Kidney tubule cell (primary cell): ENCODE measurements around the gene CAPG.

ENCODE experiments used
- DNase-seq: peaks from one replicate; pipeline ENCODE4 v3.0.0-alpha.2; 2018; ENCODE audit warnings: low spot score

The CAPG gene

DNA sequence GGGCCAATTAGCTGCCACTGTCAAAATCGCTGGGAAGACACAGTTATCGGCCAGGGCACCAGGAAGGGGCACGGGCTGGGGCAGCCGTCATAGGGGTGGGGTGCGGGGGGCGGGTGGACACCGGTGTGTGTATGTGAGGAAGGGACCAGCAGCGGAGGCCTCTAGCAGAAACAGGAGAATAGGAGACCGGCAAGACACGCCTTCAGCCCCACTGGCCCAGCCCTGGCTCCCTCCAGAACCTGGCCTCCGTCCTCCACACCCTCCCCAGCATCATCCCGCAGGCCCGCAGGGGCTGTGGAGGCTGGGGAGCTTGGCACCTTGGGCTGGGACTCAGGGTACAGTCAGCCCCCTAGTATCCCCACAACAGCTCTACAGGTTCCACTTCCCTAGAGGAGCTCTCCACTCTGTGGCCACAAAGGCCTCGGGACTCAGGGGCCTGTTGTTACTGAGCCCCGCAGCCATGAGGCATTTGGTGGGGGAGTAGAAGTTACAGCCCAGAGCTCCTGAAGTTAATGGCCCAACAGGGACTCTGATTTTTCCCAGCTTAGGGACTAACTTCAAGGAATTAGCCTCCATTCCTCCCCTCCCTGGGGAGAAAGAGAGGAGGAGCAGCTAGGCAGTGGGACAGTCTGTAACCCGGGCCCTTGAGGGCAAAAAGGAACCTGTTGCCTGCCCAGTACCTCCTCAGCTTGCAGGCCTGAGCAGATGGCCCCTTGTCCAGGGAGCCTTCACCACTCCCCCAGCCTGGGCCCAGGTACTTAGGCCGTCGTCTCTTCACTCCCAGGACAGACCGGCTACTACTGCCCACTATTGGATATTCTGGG, 28.2 kb upstream of the CAPG start:
- no peak for DNase-seq

DNA sequence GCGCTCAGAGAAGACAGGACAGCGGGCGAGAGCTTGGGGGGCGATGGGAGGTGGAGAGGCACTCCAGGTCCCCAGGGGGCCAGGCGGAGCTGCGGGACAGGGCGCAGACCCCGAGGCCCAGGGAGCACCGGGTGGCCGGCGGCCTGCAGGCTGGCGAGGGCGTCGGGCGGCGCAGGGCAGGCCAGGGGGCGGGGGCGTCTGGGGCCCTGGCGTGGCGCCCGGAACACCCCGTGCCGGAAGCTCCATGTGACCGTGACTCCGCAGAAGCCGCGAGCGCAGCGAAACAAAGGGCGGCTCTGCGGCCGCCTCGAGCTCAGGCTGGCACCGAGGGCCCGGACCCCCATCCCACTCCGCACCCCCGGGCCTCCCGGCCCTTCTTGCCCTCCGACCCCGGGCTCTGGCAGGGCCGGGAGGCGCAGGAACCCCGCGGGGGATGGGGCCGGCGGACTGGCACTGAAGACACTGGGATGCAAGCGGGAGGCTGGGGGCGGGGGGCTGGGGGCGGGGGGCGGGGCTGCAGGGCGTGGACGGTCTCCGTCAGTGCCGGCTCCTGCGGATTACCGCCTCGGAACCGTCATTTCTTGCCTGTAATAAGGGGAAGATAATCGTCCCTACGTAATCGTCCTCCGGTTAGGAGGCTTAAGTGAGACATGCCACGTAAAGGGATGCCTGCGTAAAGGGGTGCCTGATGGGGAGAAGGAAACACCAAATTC, 27.5 kb upstream of the CAPG start:
- peak; percentile 80 for DNase-seq

DNA sequence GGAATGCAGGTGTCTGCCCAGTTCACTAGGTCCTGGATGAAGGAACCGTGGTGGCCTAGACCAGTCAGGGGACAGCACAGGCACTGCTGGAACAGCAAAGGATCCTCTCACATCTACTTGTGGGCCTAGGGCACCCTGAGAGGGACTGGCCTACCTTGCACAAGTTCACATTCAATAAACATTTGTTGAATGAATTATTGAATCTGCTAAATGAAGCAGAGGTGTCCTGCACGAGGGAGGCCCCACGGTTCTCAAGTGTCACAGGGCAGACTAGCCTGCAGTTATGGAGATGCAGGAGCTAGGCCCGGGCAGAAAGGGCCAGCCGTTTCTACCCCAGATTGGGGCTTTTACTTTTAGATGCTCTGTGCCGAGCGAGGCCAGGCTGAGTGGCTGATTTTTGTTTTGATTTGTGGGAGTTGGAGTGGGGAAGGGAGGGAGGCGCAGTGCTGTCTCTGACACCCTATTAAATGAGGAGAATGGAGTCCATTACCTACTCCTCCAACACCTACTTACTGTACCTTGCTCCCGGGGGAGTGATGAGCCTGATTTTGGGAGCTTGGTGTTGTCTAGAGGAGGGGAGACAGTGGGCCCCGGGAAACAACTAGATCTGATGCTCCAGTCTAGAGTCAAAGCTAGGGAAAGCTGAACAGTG, 26.8 kb upstream of the CAPG start:
- DNase-seq, result no peak

DNA sequence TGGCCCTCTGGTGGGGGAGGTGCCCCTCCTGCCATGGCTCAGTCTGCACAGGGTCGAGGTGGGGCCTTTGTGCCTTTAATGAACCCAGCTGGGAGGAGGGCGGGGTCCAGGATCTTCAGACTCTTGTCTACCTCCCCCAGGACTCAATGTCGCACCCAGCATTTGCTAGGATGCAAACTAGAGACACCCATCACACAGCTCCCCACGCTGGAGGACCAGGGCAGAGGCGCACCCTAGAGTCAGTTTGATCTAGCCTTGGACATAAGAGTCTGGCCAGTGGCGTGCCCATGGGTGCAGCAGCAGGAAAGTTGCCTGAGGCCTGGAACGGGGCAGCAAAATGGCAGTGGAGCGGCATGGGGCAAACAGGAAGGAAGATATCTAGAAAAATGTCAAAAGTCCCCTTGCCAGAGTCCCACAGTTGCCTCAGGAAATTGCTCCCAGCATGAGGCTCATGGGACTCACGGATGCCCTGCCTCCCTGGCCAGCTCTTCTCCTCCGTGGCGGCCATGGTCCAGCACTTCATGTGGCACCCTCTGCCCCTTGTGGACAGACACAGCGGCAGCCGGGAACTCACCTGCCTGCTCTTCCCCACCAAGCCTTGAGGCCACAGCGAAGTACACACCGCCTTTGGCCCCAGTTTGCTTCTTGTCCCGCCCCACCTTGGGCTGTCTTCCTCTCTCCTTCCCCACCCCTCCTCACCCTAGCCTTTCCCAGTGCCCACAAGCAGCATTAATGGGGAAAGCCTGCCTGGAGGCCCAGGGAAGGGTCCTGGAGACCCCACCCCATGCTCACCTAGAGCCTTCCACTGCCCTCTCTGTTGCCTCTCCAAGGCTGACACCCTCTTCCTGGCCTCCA, 26.0 kb upstream of the CAPG start:
- no peak for DNase-seq

DNA sequence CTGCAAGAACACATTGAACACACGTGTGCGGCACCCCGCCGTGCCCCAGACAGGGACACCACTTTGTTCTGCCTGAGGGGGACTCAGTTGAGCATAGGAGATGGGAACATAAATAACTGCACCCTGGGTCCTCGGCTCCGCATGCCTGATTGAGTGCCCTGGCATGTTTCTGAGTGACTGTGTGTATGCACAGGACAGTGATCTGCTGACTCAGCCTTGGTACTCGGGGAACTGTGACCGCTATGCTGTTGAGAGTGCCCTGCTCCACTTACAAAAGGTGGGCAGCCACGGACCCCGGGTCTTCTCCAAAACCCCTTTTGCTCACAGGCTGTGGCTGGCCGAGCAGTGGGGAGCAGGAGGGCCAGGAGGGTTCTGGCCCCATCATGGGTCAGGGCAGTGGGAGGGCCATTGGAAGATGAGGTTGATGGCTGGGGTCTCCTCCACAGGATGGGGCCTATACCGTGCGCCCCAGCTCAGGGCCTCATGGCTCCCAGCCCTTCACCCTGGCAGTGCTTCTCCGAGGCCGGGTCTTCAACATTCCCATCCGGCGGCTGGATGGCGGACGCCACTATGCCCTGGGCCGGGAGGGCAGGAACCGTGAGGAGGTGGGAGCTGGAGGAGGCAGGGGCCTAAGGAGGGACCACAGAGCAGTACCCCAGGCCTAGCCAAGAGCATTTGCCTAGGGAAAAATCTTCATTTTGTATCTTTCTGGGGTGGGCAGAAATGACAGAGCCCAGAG, 25.2 kb upstream of the CAPG start:
- peak; percentile 81 for DNase-seq

DNA sequence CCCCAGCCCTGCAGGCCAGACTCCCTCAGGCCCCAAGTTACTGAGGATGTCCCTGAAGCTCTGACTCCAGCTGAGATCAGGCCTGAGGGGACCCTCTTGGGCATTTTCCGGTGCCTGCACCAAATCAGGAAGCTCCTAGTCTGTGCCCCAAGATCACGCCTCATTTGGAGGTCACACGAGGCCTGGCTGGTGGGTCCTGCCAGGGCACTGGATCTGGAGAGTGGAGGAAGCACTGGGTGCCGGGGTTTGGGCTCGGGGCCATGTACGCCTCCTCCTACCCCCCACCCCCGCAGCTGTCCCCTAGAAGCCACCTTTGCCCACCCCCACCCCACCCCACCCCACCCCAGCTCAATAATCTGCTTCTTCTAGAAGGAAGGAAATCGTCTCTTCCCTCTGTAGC, 24.5 kb upstream of the CAPG start:
- DNase-seq, result no peak

DNA sequence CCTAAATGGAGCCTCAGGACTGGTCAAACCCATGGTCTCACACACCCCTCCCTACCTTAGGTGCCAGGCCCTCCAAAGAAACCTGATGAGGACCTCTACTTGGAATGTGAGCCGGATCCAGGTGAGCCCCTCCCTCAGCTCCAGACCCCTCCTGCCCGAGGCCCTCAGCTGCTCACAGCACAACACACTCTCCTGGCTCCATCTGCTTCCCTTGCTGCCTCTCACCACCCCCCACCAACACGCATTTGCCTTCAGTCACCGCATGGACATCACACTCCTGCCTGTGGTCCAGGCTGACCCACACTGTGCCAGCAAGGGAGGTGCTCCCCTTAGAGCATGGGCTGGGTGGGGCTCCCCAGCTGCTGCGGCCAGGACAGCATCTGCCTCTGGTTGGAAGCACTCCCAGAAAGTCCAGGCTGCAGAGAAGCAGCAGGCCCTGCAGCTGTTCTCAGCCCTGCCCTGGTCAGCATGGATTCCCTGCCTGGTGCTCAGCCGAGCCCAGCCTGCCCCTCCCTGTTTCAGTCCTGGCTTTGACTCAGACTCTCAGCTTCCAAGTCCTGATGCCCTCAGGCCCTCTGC, 23.4 kb upstream of the CAPG start:
- DNase-seq, result peak; percentile 76

DNA sequence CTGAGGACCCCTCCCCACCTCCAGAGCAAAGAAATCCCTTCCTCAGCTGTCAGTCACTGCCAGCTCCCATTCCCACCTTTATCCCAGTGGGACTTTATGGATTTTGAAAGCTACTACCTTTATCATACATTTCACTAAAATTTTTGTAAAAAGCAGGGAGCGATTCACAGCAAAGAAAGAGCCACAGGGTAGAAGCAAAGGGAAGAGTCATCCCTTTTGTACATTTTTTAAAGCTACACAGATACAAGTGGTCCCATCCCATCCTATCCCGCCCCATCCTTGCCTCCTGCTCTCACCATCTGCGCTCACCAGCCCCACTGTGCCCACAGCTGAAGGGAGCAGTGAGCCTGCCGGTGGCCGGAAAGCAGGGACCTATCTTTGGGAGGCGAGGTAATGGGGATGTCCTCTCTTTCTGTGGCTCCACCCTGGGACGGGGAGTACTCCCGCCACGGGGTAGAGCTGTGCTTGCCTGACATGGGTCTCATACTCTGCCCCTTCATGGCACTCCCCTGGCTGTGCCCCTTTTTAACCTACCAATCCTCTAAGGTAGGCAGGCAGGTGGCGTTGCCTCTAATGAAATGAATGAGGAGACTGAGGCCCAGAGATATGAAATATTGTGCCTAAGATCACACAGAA, 21.5 kb upstream of the CAPG start:
- no peak for DNase-seq

DNA sequence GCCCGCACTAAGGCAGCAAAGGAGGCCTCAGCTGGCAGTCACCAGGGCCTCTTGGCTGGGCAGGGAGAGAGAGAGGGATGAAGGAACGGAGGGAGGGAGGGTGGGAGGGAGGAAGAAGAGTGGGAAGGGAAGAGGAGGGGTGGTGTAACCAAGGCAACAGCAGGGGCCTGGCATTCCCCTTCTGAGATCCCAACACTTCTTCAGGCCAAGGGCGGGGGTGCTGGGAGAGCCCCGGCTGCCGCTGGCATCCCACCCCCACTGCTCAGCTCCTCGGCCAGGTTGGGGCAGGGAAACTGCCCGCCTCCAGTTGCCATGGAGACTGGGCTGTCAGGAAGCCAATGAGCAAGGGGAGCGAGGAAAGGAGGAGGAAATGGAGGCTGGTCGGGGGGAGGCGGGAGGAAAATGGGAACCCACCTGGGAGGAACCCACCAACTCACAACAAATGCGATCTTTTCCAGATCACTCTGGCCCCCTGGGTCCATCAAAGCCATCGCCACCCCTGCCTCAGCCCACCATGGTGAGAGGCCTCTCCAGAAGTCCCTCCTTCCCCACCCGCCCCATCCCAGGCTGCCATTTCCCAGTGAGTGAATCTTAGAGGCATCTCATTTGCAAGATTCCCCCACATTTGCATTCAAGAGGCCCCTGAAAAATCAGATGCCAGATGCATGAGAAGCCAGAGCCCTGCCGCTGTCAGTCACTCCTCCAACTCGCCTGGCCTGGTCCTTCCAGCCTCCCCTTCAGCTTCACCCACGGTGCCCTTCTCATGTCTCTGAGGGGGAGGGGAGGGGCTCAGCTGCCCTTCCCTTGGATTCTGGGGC, 20.8 kb upstream of the CAPG start:
- no peak for DNase-seq

DNA sequence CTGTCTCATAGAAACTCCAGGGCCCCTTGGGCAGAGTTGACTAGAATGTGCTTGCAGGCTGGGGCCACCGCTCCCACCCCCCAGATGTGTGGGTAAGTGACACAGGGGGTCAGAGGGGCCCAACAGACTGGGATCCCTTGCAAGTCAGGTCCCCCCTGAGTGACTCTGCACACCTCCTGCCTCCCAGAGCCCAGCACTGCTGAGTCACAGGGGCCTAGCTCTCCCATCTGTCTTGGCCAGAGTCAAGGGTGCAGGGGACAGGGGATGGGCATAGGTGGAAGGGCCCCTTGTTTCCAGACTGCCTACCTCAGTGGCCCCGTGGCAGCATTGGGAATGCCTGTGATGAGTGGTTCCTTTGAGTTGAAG, 19.7 kb upstream of the CAPG start:
- DNase-seq, result no peak

DNA sequence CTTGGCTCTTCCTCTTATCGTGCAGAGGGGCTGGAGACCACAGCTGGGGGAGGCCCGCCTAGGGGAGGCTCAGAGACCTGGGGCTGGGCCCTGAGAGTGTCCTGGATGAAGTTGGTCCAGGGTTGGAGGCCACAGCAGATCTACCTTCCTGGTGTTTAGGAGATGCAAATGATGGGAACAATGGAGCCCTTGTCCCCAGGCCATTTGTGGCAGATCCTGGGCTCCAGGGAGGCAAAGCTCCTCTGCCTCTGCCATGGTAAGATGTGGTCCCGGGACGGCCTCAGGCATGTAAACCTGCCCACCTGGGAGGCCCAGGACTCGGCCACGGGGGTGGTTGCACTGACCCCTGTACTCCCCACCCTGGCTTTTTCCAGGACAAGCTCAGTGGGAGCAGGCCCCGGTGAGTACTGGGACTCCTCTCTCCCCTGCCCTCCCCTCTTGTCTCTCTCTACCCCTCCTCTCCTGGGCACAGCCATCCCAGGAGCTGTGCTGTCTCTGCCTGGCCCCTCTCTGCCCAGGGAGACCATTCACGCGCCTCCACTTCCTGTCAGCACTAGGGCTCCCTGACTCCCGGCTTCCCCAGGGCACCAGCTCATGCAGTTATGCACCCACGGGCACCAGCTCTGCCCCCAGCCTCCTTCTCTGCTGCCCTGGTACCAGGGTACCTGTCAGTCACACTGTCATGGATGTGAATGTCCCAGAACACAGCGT, 19.2 kb upstream of the CAPG start:
- no peak for DNase-seq

DNA sequence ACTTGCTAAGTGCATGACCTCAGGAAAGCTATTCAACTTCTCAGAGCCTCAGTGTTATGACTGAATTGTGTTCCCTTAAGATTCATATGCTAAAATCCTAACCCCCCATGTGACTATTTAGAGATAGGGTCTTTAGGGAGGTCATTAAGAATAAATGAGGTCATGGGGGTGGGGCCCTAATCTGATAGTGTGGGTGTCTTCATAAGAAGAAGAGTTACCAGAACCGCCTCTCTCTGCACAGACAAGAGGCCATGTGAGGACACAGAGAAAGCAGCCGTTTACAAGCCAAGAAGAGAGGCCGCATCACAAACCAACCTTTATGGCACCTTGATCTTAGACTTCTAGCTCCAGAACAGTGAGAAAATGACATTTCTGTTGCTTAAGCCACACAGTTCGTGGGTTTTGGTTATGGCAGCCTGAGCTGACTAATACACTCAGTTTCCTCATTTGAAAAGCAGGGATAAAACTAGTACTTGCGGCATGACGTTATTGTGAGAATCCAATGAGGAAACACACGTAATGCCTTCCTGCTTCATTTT, 18.2 kb upstream of the CAPG start:
- DNase-seq, result no peak

DNA sequence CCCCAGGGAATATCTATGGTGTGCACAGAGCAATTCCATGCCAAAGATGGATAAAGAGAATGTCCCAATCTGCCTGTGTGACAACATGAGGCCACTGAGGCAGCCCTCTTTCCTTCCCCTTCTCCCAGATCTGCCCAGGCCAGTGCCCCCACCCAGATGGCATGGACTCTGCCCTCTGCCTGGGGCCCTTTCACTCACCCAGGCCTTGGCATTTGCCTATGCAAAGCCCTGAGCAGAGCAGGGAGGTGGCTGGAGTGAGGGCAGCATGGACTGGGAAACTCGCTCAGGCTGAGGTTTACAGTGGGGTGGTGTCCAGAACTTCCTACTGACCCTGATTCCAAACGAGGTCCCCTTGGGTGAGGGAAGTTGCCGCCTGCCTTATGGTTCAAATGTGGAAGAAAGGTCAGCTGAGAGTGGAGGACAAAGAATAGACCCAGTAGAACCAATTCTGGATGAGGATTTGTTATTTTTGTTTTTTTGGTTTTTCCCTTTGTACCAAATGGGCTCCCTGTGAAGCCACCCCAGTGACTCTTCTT, 17.2 kb upstream of the CAPG start:
- DNase-seq, result no peak

DNA sequence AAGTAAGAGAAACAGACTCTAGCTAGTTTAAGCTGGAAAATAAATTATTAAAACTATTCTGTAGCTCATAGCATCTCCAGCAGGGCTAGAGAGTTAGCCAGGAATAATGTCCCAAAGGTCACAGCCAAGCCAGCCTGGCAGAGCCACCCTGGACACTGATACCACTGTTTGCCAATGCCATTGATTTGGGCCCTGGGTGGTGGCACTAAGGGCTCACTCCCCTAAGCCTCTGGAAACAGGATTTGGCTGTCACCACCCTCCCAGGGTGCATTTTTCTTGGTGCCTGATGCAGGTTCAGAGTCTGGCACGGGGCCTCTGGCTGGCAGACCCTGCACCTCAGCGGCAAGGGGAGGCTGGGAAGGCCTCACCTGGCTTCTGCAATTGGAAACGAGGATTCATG, 15.4 kb upstream of the CAPG start:
- no peak for DNase-seq

DNA sequence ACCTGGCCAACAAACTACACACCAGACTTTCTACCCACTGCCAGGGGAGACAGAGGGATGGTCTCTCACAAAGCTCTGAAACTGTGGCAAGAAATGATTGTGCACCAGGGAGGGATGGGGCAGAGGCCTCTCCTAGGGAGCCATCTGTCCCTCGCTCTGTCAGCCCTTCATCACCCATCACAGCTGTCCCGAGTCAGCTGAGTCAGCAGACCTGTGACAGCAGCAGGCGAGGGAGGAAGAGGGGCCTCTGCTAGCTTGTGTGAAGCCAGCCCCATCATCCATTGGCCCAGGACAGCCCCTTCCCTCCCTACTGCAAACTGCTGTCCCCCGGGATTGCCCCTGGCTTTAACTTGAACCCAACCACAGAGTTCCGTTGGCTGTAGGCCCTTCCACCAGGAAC, 13.4 kb upstream of the CAPG start:
- DNase-seq, result no peak

DNA sequence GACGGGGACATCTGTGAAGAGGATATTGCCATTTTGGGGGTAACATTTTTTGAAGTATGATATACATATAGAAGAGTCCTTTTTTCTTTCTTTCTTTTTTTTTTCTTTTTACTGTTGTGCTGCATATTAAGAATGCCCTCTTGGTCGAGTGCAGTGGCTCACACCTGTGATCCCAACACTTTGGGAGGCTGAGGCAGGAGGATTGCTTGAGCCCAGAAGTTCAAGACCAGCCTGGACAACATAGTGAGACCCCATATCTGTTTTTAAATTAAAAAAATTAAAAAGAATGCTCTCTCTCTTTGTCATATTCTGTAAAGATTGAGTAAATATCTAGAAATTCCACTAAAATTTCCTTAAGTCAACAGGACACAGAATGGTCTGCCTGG, 11.9 kb upstream of the CAPG start:
- no peak for DNase-seq

DNA sequence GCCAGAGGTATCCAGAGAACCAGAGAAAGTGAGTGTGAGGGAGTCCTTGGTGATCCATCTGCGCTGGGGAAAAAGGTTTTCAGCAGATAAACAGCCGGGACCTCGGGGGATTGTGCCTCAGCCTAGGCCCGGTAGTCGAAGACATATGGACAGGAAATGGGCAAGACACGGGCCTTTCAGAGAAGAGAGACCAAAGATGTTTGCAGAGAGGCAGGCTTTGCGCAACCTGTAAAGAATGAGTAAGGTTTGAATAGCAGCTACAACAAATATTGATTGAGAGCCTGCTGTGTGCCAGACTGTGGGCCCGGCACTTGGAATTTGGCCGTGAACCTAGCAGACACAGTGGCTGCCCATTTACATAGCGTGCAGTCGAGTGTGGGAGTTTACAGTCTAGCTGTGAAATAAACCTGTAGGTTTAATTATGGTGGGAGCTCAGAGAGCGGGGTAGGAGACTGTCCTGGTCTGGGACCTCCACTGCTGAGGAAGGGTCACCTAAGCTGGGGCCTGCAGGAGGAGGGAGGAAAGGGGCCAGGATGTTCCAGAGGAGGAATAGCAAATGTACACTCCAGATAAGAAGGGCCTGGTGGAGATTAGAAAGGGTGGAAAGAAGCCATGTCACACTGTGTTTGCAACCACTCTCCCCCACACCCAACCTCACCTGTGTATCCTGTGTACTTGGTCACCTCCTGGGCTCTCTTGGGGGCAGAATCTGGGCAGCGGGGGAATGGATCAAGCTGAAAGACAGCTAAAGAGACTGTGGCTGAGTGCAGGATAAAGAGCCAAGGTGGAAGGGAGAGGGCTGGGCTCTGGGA, 11.3 kb upstream of the CAPG start:
- no peak for DNase-seq
